Ectodermal cell (in vitro differentiated cells): ENCODE measurements around the gene CENPX. TPM values are rescaled to one million over a fixed set of nuclear protein-coding genes. Genes with fewer than 3 reads are reported as not detected.

ENCODE experiments used
- H3K27ac ChIP-seq: 2 replicates; pipeline ENCODE4 v1.7.0; 2013; ENCODE audit warnings: mild to moderate bottlenecking, low read depth, low read length; ENCODE audit not compliant: insufficient read depth, poor library complexity, severe bottlenecking
- H3K27me3 ChIP-seq: 2 replicates; pipeline ENCODE4 v1.7.0; 2013; ENCODE audit warnings: mild to moderate bottlenecking, low read length; ENCODE audit not compliant: insufficient read depth, control insufficient read depth, poor library complexity, severe bottlenecking
- H3K36me3 ChIP-seq: one replicate; pipeline ENCODE4 v1.7.0; 2013; ENCODE audit warnings: low read length; ENCODE audit not compliant: control insufficient read depth, insufficient read depth
- H3K4me1 ChIP-seq: one replicate; pipeline ENCODE4 v1.7.0; 2013; ENCODE audit warnings: low read length; ENCODE audit not compliant: control insufficient read depth, insufficient read depth
- H3K4me3 ChIP-seq: 2 replicates; pipeline ENCODE4 v1.7.0; 2013; ENCODE audit warnings: low read depth, low read length, control low read depth; ENCODE audit not compliant: insufficient read depth
- H3K9me3 ChIP-seq: 2 replicates; pipeline ENCODE4 v1.7.0; 2013; ENCODE audit warnings: mild to moderate bottlenecking, low read length, moderate library complexity; ENCODE audit not compliant: control insufficient read depth
- WGBS, 2 experiments: methylation state at CpG; one replicate each; pipeline ENCODE4 v1.1.7; 2013; ENCODE audit warnings: missing lambda C conversion rate in 2 of 2; 5-methylcytosine and 5-hydroxymethylcytosine counted together
- polyA plus RNA-seq, 4 experiments: library from polyadenylated mRNA; stranded (reverse); fragments of 50-300 nt; gene quantifications; one replicate each; pipeline ENCODE4 v1.2.3, GENCODE V29; 2013

The CENPX gene
- 81.5 TPM for polyA plus RNA-seq (2013, experiment 1 of 4)
- polyA plus RNA-seq (2013, experiment 2 of 4) = 79.1 TPM
- polyA plus RNA-seq (2013, experiment 3 of 4) = 67.4 TPM
- polyA plus RNA-seq (2013, experiment 4 of 4) = 68.3 TPM

GRCh38 chr17:82022310-82022980 is at the start of gene CENPX:
Gene CENPX, minus strand, starts transcription at chr17:82022878. Its CDS starts 17 bp downstream, at chr17:82022861.
- Histone ChIP-seq H3K4me1 (peaks cover 17% of the 10 kb centered on the region), H3K9me3 (no peaks in the 10 kb centered on the region), H3K36me3 (no peaks in the 10 kb centered on the region), H3K4me3 (peak within 1 kb of the TSS; percentile 79), H3K27ac (no peak within 1 kb of the TSS), H3K27me3 (no peaks in the 10 kb centered on the region)
- WGBS, 2 experiments = 1% methylated on average over 64 of the region's 64 CpGs

- H3K4me3 ChIP-seq = no peak overlapping the region
- H3K27me3 ChIP-seq = peaks cover 11% of the 10 kb centered on the region
- H3K27ac ChIP-seq = no peak overlapping the region
- H3K9me3 ChIP-seq = no peaks in the 10 kb centered on the region
- no peaks in the 10 kb centered on the region for H3K36me3 ChIP-seq
- no peaks in the 10 kb centered on the region for H3K4me1 ChIP-seq
These were observed 47.9 kb upstream of the CENPX start for GRCh38 chr17:82070611-82071010.

GRCh38 chr17:82065638-82066303 is 43.1 kb upstream of the CENPX start, which contains the start of gene DUS1L:
Gene DUS1L, minus strand, starts transcription at chr17:82065804. Its CDS starts 745 bp downstream, at chr17:82065059.
- WGBS, 2 experiments = 13 to 15% methylated on average over 88 of the region's 88 CpGs
- peak within 1 kb of the TSS; percentile 89 for H3K4me3 ChIP-seq
- no peaks in the 10 kb centered on the region for H3K27me3 ChIP-seq
- no peaks in the 10 kb centered on the region for H3K9me3 ChIP-seq
- H3K4me1 ChIP-seq = peaks cover 5% of the 10 kb centered on the region
- H3K27ac ChIP-seq = no peak within 1 kb of the TSS
- H3K36me3 ChIP-seq = peaks cover 4% of the 10 kb centered on the region

- Histone ChIP-seq H3K27ac (no peak overlapping the region), H3K9me3 (no peaks in the 10 kb centered on the region), H3K4me1 (peaks cover 5% of the 10 kb centered on the region), H3K4me3 (peak overlapping the region; percentile 89), H3K36me3 (peaks cover 6% of the 10 kb centered on the region), H3K27me3 (no peaks in the 10 kb centered on the region)
- WGBS, 2 experiments = 2% methylated on average over 47 of the region's 47 CpGs
These were observed 42.5 kb upstream of the CENPX start for GRCh38 chr17:82065193-82065637.

- Histone ChIP-seq H3K4me3 (peak overlapping the region; percentile 89), H3K27ac (no peak overlapping the region), H3K4me1 (peaks cover 5% of the 10 kb centered on the region), H3K9me3 (no peaks in the 10 kb centered on the region), H3K36me3 (peaks cover 6% of the 10 kb centered on the region), H3K27me3 (no peaks in the 10 kb centered on the region)
- 66 to 67% methylated on average over 36 of the region's 36 CpGs for WGBS, 2 experiments
These were observed 41.9 kb upstream of the CENPX start for GRCh38 chr17:82064433-82065192.

GRCh38 chr17:82063424-82064415 is 41.0 kb upstream of the CENPX start:
- Histone ChIP-seq H3K36me3 (peaks cover 6% of the 10 kb centered on the region), H3K27me3 (no peaks in the 10 kb centered on the region), H3K27ac (no peak overlapping the region), H3K9me3 (no peaks in the 10 kb centered on the region), H3K4me3 (no peak overlapping the region), H3K4me1 (peaks cover 5% of the 10 kb centered on the region)
- WGBS, 2 experiments = 92% methylated on average over 20 of the region's 20 CpGs

- Histone ChIP-seq H3K4me1 (peaks cover 5% of the 10 kb centered on the region), H3K9me3 (no peaks in the 10 kb centered on the region), H3K4me3 (no peak overlapping the region), H3K36me3 (peaks cover 7% of the 10 kb centered on the region), H3K27ac (no peak overlapping the region), H3K27me3 (no peaks in the 10 kb centered on the region)
- WGBS, 2 experiments = 95 to 96% methylated on average over 9 of the region's 9 CpGs
These were observed 40.3 kb upstream of the CENPX start for GRCh38 chr17:82062984-82063368.

- 94% methylated on average over 24 of the region's 24 CpGs for WGBS, 2 experiments
- peaks cover 5% of the 10 kb centered on the region for H3K4me1 ChIP-seq
- no peak overlapping the region for H3K4me3 ChIP-seq
- H3K27ac ChIP-seq = no peak overlapping the region
- no peaks in the 10 kb centered on the region for H3K27me3 ChIP-seq
- H3K9me3 ChIP-seq = no peaks in the 10 kb centered on the region
- H3K36me3 ChIP-seq = peaks cover 13% of the 10 kb centered on the region
These were observed 39.7 kb upstream of the CENPX start for GRCh38 chr17:82062076-82062983.
